Loucy (cell line): ENCODE data around the gene EHMT2.
"Not testable (repeated sequence)": the region's sequence is repeated elsewhere in the genome, so short reads cannot be mapped to it uniquely, and the experiment has no call there.

Source experiments
- H2AFZ ChIP-seq: fragments of 200-600 bp; sonication (generic); 2 replicates; pipeline ENCODE4 v1.6.0; 2016; ENCODE audit warnings: antibody characterized with exemption, mild to moderate bottlenecking, low read length, moderate library complexity
- H3F3A ChIP-seq: fragments of 200-600 bp; 2 replicates; pipeline ENCODE4 v1.6.0; 2016; ENCODE audit warnings: antibody characterized with exemption, low read depth, mild to moderate bottlenecking
- H3K27me3 ChIP-seq: fragments of 200-600 bp; sonication (generic); 2 replicates; pipeline ENCODE4 v1.6.1; 2014; ENCODE audit warnings: low read length, mild to moderate bottlenecking; ENCODE audit not compliant: insufficient read depth, poor library complexity, severe bottlenecking
- H3K36me3 ChIP-seq: fragments of 200-600 bp; sonication (generic); 2 replicates; pipeline ENCODE4 v1.6.1; 2016; ENCODE audit warnings: low read length; ENCODE audit not compliant: insufficient read depth
- H3K4me1 ChIP-seq: fragments of 200-600 bp; sonication (generic); 2 replicates; pipeline ENCODE4 v1.5.1; 2014; ENCODE audit warnings: low read length, mild to moderate bottlenecking; ENCODE audit not compliant: insufficient read depth, poor library complexity, severe bottlenecking
- H3K4me2 ChIP-seq: fragments of 200-600 bp; sonication (generic); 2 replicates; pipeline ENCODE4 v1.6.0; 2014; ENCODE audit warnings: antibody characterized with exemption, low read length, low read depth, mild to moderate bottlenecking; ENCODE audit not compliant: poor library complexity, severe bottlenecking
- H3K4me3 ChIP-seq: fragments of 200-600 bp; sonication (generic); 2 replicates; pipeline ENCODE4 v1.5.1; 2014; ENCODE audit warnings: low read length, mild to moderate bottlenecking, mixed read lengths; ENCODE audit not compliant: poor library complexity, severe bottlenecking
- H3K79me2 ChIP-seq: fragments of 200-600 bp; sonication (generic); 2 replicates; pipeline ENCODE4 v1.6.1; 2014; ENCODE audit warnings: low read length; ENCODE audit not compliant: insufficient read depth
- H3K9ac ChIP-seq: fragments of 200-600 bp; sonication (generic); 2 replicates; pipeline ENCODE4 v1.6.0; 2014; ENCODE audit warnings: mild to moderate bottlenecking, low read depth, low read length, moderate library complexity; ENCODE audit not compliant: poor library complexity, severe bottlenecking
- H3K9me2 ChIP-seq: fragments of 200-600 bp; sonication (generic); replicated peaks from 2 replicates; pipeline ENCODE4 v1.6.1; 2016; ENCODE audit warnings: low read depth, low read length, mixed read lengths
- H3K9me3 ChIP-seq: fragments of 200-600 bp; sonication (generic); 2 replicates; pipeline ENCODE4 v1.6.1; 2014; ENCODE audit warnings: mild to moderate bottlenecking, antibody characterized with exemption, low read length, low read depth; ENCODE audit not compliant: insufficient read depth
- H4K20me1 ChIP-seq: fragments of 200-600 bp; sonication (generic); 2 replicates; pipeline ENCODE4 v1.6.0; 2014; ENCODE audit warnings: antibody characterized with exemption, low read length, mild to moderate bottlenecking; ENCODE audit not compliant: insufficient read depth, poor library complexity, severe bottlenecking
- CTCF ChIP-seq: fragments of 200-600 bp; sonication (generic); conservative IDR thresholded peaks from 2 replicates; pipeline ENCODE4 v1.5.1; 2014; ENCODE audit warnings: mild to moderate bottlenecking, antibody characterized with exemption, low read length
- EZH2phosphoT487 ChIP-seq: fragments of 200-600 bp; IDR thresholded peaks from 2 replicates; pipeline ENCODE4 v1.6.1; 2018; ENCODE audit warnings: antibody characterized with exemption, mild to moderate bottlenecking, moderate library complexity, borderline replicate concordance

EHMT2 gene

GRCh38 chr6:31908791-31909190, 11.3 kb upstream of the EHMT2 start:
- no peak overlapping the region for H2AFZ ChIP-seq
- no peak overlapping the region for H3K4me2 ChIP-seq
- TF ChIP-seq EZH2phosphoT487 (no peak), CTCF (no peak)

DNA sequence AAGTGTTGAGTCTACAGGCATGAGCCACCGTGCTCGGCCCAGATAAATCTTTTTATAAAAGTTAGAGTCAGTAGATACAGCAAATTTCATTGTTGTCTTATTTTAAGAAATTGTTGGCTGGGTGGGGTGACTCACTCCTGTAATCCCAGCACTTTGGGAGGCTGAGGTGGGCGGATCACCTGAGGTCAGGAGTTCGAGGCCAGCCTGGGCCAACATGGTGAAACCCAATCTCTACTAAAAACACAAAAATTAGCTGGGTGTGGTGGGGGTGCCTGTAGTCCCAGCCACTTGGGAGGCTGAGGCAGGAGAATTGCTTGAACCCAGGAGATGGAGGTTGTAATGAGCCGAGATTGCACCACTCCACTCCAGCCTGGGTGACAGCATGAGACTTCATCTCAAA, 10.8 kb upstream of the EHMT2 start:
- H3K4me1 ChIP-seq, H4K20me1 ChIP-seq, H3K9ac ChIP-seq, H3K9me3 ChIP-seq, H3K4me2 ChIP-seq, H3K27me3 ChIP-seq, H3K4me3 ChIP-seq, H3F3A ChIP-seq, H3K9me2 ChIP-seq, H3K36me3 ChIP-seq, H2AFZ ChIP-seq, H3K79me2 ChIP-seq: not testable (repeated sequence)

More at GRCh38 chr6:31908791-31909190, 11.3 kb upstream of the EHMT2 start:
- Histone ChIP-seq H3K79me2 (no peaks in the 10 kb centered on the region), H3K9me3 (no peaks in the 10 kb centered on the region), H3K9ac (no peak overlapping the region), H3K27me3 (no peaks in the 10 kb centered on the region), H3K36me3 (no peaks in the 10 kb centered on the region), H3F3A (no peaks in the 10 kb centered on the region; the same call in 1 of the 2 replicates), H4K20me1 (no peaks in the 10 kb centered on the region), H3K4me1 (no peaks in the 10 kb centered on the region), H3K4me3 (no peak overlapping the region), H3K9me2 (no peaks in the 10 kb centered on the region)

DNA sequence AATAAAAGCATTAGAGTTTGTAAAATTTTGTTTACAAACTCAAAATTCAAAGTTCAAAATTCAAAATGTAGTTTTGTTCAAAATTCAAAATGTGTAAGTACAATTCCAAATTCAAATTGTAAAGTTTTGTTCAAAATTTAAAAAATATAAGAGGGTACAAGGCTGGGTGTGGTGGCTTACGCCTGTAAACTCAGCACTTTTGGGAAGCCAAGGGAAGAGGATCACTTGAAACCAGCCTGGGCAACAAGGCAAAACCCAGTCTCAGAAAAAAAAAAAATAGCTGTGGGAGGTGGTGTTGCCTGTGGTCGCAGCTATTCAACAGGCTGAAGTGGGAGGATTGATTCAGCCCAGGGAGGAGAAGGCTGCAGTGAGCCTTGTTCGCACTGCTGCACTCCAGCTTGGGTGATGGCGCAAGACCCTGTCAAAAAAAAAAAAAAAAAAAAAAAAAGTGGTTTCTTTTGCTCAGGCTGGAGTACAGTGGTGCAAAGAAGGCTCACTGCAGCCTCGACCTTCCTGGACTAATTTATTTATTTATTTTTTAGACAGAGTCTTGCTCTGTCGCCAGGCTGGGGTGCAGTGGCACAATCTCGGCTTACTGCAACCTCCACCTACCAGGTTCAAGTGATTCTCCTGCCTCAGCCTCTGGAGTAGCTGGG, 9.8 kb upstream of the EHMT2 start:
- no peak overlapping the region for H2AFZ ChIP-seq
- H3F3A ChIP-seq, result no peaks in the 10 kb centered on the region; the same call in 1 of the 2 replicates
- no peak overlapping the region for H3K4me2 ChIP-seq
- TF ChIP-seq EZH2phosphoT487 (no peak), CTCF (no peak)
- H3K79me2 ChIP-seq, result no peaks in the 10 kb centered on the region
- H3K27me3 ChIP-seq, result no peaks in the 10 kb centered on the region
- no peak overlapping the region for H3K4me3 ChIP-seq
- no peaks in the 10 kb centered on the region for H4K20me1 ChIP-seq
- H3K9me3 ChIP-seq, result no peaks in the 10 kb centered on the region
- H3K36me3 ChIP-seq, result no peaks in the 10 kb centered on the region
- H3K9me2 ChIP-seq, result no peaks in the 10 kb centered on the region
- no peak overlapping the region for H3K9ac ChIP-seq
- H3K4me1 ChIP-seq, result peaks cover 7% of the 10 kb centered on the region

- not testable (repeated sequence) for H3K9me3 ChIP-seq, H2AFZ ChIP-seq, H3K9ac ChIP-seq, H3K36me3 ChIP-seq, H3K4me2 ChIP-seq, H4K20me1 ChIP-seq, H3K27me3 ChIP-seq, H3K9me2 ChIP-seq, H3K4me1 ChIP-seq, H3K4me3 ChIP-seq, H3F3A ChIP-seq, H3K79me2 ChIP-seq
Measured at GRCh38 chr6:31906727-31907126, 9.2 kb upstream of the EHMT2 start.
